Peyer's patch (tissue), 4 donors: Measurements from ENCODE around the gene NUMA1.

Experiments
- CTCF ChIP-seq, 6 experiments: fragments of 450-650 bp in 4 of 6; fragments of 200-600 bp in 2 of 6; sonication (generic) in 1 of 6; IDR thresholded peaks; one replicate each; pipeline ENCODE4 v1.5.1; 2017 to 2019; ENCODE audit warnings: antibody characterized with exemption in 6 of 6, mild to moderate bottlenecking in 3 of 6, moderate library complexity in 1 of 6
- POLR2A ChIP-seq, 2 donors: fragments of 450-650 bp; IDR thresholded peaks; one replicate each; pipeline ENCODE4 v1.5.1; 2017; ENCODE audit warnings: antibody characterized with exemption in 2 of 2, mild to moderate bottlenecking in 2 of 2, moderate library complexity in 2 of 2

GRCh38 chr11:72042064-72042745 lies 38.1 kb downstream of the NUMA1 start:
- TF ChIP-seq POLR2A (IDR thresholded peaks at IDR 0.05) (no peak), CTCF (IDR thresholded peaks at IDR 0.05) (no peak)
